ENCODE results near the gene RUNX2.

GRCh38 chr6:45637611-45638257 lies 309.6 kb downstream of the RUNX2 start:
- TF ChIP-seq, protein P1, sequence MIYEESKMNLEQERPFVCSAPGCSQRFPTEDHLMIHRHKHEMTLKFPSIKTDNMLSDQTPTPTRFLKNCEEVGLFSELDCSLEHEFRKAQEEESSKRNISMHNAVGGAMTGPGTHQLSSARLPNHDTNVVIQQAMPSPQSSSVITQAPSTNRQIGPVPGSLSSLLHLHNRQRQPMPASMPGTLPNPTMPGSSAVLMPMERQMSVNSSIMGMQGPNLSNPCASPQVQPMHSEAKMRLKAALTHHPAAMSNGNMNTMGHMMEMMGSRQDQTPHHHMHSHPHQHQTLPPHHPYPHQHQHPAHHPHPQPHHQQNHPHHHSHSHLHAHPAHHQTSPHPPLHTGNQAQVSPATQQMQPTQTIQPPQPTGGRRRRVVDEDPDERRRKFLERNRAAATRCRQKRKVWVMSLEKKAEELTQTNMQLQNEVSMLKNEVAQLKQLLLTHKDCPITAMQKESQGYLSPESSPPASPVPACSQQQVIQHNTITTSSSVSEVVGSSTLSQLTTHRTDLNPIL (CRISPR knock-in tag; IDR thresholded peaks at IDR 0.05; ENCODE audit: low read depth): no peak
- TF ChIP-seq, protein P2, sequence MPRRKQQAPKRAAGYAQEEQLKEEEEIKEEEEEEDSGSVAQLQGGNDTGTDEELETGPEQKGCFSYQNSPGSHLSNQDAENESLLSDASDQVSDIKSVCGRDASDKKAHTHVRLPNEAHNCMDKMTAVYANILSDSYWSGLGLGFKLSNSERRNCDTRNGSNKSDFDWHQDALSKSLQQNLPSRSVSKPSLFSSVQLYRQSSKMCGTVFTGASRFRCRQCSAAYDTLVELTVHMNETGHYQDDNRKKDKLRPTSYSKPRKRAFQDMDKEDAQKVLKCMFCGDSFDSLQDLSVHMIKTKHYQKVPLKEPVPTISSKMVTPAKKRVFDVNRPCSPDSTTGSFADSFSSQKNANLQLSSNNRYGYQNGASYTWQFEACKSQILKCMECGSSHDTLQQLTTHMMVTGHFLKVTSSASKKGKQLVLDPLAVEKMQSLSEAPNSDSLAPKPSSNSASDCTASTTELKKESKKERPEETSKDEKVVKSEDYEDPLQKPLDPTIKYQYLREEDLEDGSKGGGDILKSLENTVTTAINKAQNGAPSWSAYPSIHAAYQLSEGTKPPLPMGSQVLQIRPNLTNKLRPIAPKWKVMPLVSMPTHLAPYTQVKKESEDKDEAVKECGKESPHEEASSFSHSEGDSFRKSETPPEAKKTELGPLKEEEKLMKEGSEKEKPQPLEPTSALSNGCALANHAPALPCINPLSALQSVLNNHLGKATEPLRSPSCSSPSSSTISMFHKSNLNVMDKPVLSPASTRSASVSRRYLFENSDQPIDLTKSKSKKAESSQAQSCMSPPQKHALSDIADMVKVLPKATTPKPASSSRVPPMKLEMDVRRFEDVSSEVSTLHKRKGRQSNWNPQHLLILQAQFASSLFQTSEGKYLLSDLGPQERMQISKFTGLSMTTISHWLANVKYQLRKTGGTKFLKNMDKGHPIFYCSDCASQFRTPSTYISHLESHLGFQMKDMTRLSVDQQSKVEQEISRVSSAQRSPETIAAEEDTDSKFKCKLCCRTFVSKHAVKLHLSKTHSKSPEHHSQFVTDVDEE (CRISPR knock-in tag; IDR thresholded peaks at IDR 0.05): no peak
- TF ChIP-seq CSDC2 (CRISPR knock-in tag; IDR thresholded peaks at IDR 0.05) (no peak), OSR1 (CRISPR knock-in tag; IDR thresholded peaks at IDR 0.05) (no peak), RARB (CRISPR knock-in tag; IDR thresholded peaks at IDR 0.05) (no peak), ZC3H10 (CRISPR knock-in tag; IDR thresholded peaks at IDR 0.05) (no peak), SNAI2 (CRISPR knock-in tag; IDR thresholded peaks at IDR 0.05) (no peak), ESRRG (CRISPR knock-in tag; IDR thresholded peaks at IDR 0.05) (no peak), ZNF565 (CRISPR knock-in tag; conservative IDR thresholded peaks at IDR 0.05; ENCODE audit: low read depth) (no peak), ISL1 (CRISPR knock-in tag; IDR thresholded peaks at IDR 0.05) (no peak), ARNTL (CRISPR knock-in tag; IDR thresholded peaks at IDR 0.05; ENCODE audit: borderline replicate concordance, low read depth) (no peak), ZFP3 (CRISPR knock-in tag; IDR thresholded peaks at IDR 0.05) (no peak)
- TF ChIP-seq, protein P3, sequence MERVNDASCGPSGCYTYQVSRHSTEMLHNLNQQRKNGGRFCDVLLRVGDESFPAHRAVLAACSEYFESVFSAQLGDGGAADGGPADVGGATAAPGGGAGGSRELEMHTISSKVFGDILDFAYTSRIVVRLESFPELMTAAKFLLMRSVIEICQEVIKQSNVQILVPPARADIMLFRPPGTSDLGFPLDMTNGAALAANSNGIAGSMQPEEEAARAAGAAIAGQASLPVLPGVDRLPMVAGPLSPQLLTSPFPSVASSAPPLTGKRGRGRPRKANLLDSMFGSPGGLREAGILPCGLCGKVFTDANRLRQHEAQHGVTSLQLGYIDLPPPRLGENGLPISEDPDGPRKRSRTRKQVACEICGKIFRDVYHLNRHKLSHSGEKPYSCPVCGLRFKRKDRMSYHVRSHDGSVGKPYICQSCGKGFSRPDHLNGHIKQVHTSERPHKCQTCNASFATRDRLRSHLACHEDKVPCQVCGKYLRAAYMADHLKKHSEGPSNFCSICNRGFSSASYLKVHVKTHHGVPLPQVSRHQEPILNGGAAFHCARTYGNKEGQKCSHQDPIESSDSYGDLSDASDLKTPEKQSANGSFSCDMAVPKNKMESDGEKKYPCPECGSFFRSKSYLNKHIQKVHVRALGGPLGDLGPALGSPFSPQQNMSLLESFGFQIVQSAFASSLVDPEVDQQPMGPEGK (CRISPR knock-in tag; IDR thresholded peaks at IDR 0.05; ENCODE audit: borderline replicate concordance): no peak
